Uterus (tissue), 2 donors: ENCODE results near the gene OSTN.

Experiments
- POLR2A ChIP-seq, 2 donors: fragments of 450-650 bp; IDR thresholded peaks; one replicate each; pipeline ENCODE4 v1.6.1; 2016; ENCODE audit warnings: antibody characterized with exemption in 2 of 2, mild to moderate bottlenecking in 1 of 2, moderate library complexity in 1 of 2
- TF ChIP-seq, protein P1 (sequence below), 4 experiments: fragments of 200-600 bp in 2 of 4; fragments of 450-650 bp in 2 of 4; sonication (generic) in 2 of 4; IDR thresholded peaks; one replicate each; pipeline ENCODE4 v1.5.1; 2016 to 2019; ENCODE audit warnings: antibody characterized with exemption in 4 of 4, mild to moderate bottlenecking in 2 of 4, moderate library complexity in 1 of 4

DNA sequence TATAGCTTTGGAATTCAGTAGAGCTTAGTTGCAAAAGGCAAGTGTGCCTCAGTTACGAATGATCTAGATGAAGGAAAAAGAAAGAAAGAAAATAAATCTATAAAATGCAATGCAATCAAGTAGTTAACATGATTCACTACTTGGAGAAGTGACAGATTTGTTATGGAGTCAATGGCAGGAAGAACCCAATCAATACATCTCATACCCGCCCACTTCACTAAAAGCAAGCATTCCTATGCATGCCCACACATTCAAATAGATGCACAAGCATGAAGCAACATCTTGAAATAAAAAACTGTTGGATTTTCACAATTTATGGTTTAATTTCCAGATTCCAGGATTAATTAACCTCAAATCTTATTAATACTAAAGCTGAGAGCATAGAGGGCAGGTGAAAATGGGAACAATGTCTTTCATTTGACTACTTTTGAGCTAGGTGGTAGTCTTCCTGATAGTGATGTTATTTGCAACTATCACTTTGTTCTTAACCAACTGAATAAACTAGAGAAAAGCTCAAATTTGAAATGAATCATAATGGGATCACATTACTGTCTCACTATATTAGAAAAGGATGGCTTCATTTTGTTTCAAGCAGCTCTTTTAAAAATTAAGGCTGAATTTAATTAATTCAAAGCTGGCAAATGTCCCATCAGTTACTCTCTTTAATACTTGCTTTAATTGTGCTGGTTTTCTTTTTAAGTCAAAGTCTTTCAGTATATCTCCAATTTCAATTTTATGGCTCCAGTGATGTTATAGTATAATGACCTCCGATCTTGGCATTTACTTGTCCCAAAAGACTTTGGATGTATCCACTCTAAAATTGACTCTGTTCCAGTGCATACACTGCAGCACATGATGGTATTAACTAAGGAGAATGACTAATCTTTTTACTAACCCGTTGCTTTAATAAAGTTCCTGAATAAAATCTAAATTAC, 83.5 kb downstream of the OSTN start:
- TF ChIP-seq, protein P1, sequence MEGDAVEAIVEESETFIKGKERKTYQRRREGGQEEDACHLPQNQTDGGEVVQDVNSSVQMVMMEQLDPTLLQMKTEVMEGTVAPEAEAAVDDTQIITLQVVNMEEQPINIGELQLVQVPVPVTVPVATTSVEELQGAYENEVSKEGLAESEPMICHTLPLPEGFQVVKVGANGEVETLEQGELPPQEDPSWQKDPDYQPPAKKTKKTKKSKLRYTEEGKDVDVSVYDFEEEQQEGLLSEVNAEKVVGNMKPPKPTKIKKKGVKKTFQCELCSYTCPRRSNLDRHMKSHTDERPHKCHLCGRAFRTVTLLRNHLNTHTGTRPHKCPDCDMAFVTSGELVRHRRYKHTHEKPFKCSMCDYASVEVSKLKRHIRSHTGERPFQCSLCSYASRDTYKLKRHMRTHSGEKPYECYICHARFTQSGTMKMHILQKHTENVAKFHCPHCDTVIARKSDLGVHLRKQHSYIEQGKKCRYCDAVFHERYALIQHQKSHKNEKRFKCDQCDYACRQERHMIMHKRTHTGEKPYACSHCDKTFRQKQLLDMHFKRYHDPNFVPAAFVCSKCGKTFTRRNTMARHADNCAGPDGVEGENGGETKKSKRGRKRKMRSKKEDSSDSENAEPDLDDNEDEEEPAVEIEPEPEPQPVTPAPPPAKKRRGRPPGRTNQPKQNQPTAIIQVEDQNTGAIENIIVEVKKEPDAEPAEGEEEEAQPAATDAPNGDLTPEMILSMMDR (IDR thresholded peaks at IDR 0.05): no peak
- no peak for TF ChIP-seq POLR2A (IDR thresholded peaks at IDR 0.05)
